AG09319 (cell line): ENCODE data around the gene KCNQ2.
"Not testable (repeated sequence)": the region's sequence is repeated elsewhere in the genome, so short reads cannot be mapped to it uniquely, and the experiment has no call there.

Source experiments
- DNase-seq: peaks from one replicate; pipeline ENCODE4 v3.0.0-alpha.2; 2010; ENCODE audit warnings: low read depth; ENCODE audit errors: extremely low read depth
- TF ChIP-seq, protein P1 (sequence below): IDR thresholded peaks from 2 replicates; pipeline ENCODE4 v1.5.1; 2011; ENCODE audit warnings: low read depth, mild to moderate bottlenecking, inconsistent platforms, low read length, moderate library complexity

The KCNQ2 gene

DNA sequence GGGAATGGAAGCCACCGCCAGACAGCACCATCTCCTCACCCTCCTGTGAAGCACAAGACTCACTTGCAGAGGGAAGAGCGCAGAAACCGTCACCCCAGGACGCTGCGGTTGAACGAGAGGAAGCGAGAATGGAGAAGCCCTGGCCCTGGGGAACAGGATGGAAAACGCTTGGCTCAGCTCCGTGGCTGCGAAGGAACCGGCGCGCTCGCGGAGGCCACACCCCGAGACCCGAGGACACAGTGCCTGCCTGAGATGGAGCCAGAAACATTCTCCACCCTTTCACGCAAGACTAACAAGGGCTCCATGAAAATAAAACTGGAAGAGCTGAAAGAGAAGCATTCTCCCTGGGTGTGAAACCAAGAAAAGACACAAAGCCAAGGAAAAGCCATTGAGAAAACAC is 86.0 kb downstream of the KCNQ2 start:
- DNase-seq: no peak
- TF ChIP-seq, protein P1, sequence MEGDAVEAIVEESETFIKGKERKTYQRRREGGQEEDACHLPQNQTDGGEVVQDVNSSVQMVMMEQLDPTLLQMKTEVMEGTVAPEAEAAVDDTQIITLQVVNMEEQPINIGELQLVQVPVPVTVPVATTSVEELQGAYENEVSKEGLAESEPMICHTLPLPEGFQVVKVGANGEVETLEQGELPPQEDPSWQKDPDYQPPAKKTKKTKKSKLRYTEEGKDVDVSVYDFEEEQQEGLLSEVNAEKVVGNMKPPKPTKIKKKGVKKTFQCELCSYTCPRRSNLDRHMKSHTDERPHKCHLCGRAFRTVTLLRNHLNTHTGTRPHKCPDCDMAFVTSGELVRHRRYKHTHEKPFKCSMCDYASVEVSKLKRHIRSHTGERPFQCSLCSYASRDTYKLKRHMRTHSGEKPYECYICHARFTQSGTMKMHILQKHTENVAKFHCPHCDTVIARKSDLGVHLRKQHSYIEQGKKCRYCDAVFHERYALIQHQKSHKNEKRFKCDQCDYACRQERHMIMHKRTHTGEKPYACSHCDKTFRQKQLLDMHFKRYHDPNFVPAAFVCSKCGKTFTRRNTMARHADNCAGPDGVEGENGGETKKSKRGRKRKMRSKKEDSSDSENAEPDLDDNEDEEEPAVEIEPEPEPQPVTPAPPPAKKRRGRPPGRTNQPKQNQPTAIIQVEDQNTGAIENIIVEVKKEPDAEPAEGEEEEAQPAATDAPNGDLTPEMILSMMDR: no peak

DNA sequence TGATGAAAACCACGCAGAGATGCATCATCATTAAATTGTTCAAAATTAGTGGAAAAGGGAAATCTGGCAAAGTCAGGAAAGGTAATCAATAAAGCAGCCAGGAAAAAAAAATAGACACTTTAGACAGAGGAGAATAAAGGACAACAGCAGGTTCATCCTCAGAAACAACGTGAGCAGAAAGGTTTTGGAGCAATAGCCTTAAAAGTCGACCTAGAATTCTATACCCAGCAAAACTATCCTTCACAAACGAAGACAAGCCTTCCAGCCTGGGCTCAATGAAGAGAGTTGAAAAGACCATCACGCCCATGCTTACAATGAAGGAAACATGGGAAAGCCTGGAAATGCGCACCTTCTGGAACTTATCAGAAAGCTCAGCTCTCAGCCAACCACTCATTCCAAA is 86.6 kb downstream of the KCNQ2 start:
- DNase-seq: no peak
- TF ChIP-seq, protein P1: no peak

DNA sequence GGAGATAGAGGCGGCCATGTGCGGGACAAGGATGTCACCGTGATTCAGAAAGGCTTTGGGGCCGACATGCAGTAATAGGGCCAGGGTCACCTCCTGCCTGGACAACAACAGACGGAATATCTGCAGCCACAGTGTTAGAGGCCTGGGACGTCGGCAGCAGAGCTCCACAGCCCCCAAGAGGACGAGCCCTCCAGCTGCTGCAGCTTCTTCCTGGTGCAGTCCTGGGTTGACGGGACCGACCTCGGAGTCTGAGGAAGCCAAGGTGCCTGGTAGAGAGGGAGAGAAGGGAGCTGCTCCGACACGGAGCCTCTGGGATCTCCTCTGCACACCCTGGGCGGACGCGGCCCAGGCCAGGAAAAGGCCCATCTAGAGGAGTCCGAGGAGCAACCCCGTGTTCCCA is 88.1 kb downstream of the KCNQ2 start:
- TF ChIP-seq, protein P1: no peak
- no peak for DNase-seq

DNA sequence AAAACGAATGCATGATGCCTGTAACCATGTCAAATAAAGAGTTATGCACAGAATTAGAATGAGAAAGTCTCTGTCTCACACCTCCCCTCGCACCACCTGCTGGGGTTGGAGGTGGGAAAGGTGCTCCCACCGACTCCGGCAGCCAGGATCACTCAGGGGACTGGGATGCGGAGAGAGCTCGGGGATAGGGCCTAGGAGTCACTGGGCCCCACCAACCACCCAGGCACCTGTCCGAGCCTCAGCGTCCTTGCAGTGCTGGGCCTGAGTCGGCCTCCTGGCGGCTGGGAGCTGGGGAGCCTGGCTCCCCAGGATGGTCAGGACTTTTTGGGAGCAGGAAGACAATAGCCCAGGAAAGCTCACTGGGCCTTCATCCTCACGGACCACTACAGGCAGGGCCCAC is 88.9 kb downstream of the KCNQ2 start:
- DNase-seq: no peak
- TF ChIP-seq, protein P1: no peak

DNA sequence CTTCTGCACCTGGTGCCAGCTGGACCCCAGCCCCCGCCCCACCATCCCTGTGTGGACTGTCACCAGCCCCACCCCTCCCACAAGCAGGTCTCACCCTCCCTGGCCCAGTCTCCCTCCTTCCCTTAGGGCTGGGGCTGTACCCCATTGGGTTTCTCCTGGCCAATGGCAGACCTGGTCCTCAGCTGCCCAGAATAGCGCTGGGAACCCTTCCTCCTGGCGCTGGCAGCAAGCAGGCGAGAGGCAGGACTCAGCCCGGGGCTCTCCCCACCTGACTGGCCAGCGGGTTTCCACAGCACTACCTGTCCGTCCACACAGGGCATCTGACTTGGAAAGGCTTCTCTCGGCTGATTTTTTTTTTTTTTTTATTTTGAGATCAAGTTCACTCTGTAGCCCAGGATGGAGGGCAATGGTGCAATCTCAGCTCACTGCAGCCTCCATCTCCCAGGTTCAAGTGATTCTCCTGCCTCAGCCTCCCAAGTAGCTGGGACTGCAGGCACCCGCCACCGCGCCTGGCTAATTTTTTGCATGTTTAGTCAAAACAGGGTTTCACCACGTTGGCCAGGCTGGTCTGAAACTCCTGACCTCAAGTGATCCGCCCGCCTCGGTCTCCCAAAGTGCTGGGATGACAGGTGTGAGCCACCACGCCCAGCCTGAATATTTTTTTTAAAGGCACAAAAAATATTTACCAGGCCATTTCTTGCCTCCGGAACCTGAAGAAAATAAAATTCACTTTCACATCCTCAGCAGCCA is 89.7 kb downstream of the KCNQ2 start:
- no peak for DNase-seq
- TF ChIP-seq, protein P1: no peak

DNA sequence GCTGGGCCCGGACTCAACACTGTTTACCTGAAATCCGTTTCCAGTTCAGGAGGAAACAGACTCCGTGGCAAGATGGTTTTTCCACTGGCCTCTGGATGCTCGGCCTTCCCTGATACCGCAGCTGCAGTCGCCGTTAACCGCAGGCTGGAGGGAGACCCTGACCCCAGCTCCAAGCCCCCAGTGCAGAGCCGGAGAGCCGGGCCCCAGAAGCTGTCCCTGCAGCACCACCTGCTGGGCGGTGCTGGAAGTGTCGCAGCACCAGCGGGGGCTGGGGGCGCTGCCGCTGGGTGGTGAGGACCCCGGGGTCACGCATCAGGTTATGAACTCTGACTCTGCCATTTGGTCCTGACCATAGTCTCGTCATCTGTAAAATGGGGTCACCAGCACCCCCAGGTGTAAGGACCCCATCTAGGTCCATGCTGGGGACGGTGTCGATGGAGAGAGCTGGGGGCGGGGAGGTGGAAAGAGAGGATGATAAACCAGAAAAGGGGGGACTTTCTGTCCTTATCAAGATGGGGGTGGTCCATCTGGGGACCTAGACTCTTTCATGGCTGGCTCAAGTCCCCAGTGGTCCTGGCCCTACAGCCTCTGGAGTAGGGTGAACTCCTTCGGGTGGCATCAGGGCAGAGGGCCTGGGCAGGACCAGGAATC is 90.5 kb downstream of the KCNQ2 start:
- no peak for DNase-seq
- TF ChIP-seq, protein P1: peak; percentile 91

DNA sequence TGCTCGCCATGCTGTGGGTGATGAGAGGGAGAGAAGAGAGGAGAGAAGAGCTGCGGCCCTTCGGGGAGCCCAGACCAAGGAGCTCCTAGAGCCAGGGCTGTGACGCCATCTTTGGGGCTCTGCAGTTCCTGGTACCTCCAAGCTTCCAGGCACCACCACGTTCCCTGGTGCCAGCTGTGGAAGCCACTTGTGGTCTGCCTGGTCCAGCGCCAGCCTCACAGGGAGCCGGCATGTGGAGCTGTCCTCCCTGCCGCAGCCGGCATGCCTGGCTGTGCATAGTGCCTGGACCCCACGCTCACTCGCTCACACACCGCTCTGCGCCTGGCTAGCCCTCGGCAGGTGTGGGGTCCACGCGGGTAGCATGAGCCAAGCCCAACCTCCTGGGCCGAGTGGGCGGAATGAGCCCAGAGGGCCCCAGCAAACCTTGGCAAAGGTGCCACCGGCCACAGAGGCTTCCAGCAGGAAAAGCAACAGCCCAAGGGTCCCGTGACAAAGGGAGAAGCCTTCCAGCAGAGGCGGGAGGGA is 92.0 kb downstream of the KCNQ2 start:
- TF ChIP-seq, protein P1: no peak
- DNase-seq: no peak

DNA sequence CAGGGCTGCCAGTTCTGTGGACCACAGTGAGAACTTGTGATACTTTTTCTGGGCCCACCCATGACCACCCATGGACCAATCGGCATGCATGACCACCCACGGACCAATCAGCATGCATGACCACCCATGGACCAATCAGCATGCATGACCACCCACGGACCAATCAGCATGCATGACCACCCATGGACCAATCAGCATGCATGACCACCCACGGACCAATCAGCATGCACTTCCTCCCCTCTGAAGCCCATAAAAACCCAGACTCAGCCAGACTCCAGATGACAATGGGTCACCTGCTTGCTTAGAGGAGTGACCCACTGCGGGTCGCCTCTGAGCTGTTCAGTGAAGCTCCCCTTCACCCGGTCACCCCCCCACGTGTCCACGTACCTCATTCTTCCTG is 92.6 kb downstream of the KCNQ2 start:
- DNase-seq: not testable (repeated sequence)
